SK-N-SH treated with all-trans-retinoic acid at 6 μM for 48 hours (cell line): ENCODE data around the gene MROH9.

Source experiments
- ATAC-seq: fragments of 200-7000 bp; cut with Tn5 transposase; 3 replicates; pipeline ENCODE4 v1.9.1; 2020; ENCODE audit warnings: mild to moderate bottlenecking, moderate library complexity
- ARNTL ChIP-seq: fragments of 450-650 bp; formaldehyde crosslinking; IDR thresholded peaks from 2 replicates; pipeline ENCODE4 v1.5.0; 2020; ENCODE audit warnings: low read depth, mild to moderate bottlenecking, moderate library complexity, borderline replicate concordance
- BACH2 ChIP-seq: fragments of 250-450 bp; sonication (Bioruptor Pico); IDR thresholded peaks from 2 replicates; pipeline ENCODE4 v1.9.0; 2021; ENCODE audit warnings: mild to moderate bottlenecking, borderline replicate concordance
- CREB5 ChIP-seq: fragments of 250-450 bp; sonication (Bioruptor Pico); IDR thresholded peaks from 2 replicates; pipeline ENCODE4 v1.5.1; 2020; ENCODE audit warnings: low read depth, mild to moderate bottlenecking, moderate library complexity
- CSDC2 ChIP-seq: fragments of 250-450 bp; sonication (Bioruptor Pico); IDR thresholded peaks from 2 replicates; pipeline ENCODE4 v1.5.0; 2020; ENCODE audit warnings: mild to moderate bottlenecking, moderate library complexity
- CSRNP3 ChIP-seq: fragments of 250-450 bp; sonication (Bioruptor Pico); IDR thresholded peaks from 2 replicates; pipeline ENCODE4 v1.5.1; 2021; ENCODE audit warnings: mild to moderate bottlenecking, moderate library complexity
- ESRRG ChIP-seq: fragments of 250-450 bp; sonication (Bioruptor Pico); IDR thresholded peaks from 2 replicates; pipeline ENCODE4 v1.6.1; 2021; ENCODE audit warnings: mild to moderate bottlenecking
- OSR1 ChIP-seq: fragments of 250-450 bp; sonication (Bioruptor Pico); IDR thresholded peaks from 2 replicates; pipeline ENCODE4 v1.8.0; 2022; ENCODE audit warnings: moderate library complexity, mild to moderate bottlenecking, inconsistent platforms
- PATZ1 ChIP-seq: fragments of 250-450 bp; sonication (Bioruptor Pico); IDR thresholded peaks from 2 replicates; pipeline ENCODE4 v1.8.0; 2020; ENCODE audit warnings: mild to moderate bottlenecking, moderate library complexity, borderline replicate concordance
- POU6F1 ChIP-seq: fragments of 250-450 bp; sonication (Bioruptor Pico); IDR thresholded peaks from 2 replicates; pipeline ENCODE4 v1.8.0; 2021; ENCODE audit warnings: low read depth, mild to moderate bottlenecking, moderate library complexity, borderline replicate concordance
- PPARA ChIP-seq: fragments of 250-450 bp; sonication (Bioruptor Pico); IDR thresholded peaks from 2 replicates; pipeline ENCODE4 v1.5.0; 2020; ENCODE audit warnings: mild to moderate bottlenecking, borderline replicate concordance
- RARB ChIP-seq: fragments of 250-450 bp; sonication (Bioruptor Pico); IDR thresholded peaks from 2 replicates; pipeline ENCODE4 v1.8.0; 2021; ENCODE audit warnings: mild to moderate bottlenecking, moderate library complexity
- SNAI2 ChIP-seq: fragments of 250-450 bp; sonication (Bioruptor Pico); IDR thresholded peaks from 2 replicates; pipeline ENCODE4 v1.5.0; 2020; ENCODE audit warnings: mild to moderate bottlenecking, moderate library complexity
- TCF4 ChIP-seq: fragments of 250-450 bp; sonication (Bioruptor Pico); IDR thresholded peaks from 2 replicates; pipeline ENCODE4 v1.8.0; 2021; ENCODE audit warnings: mild to moderate bottlenecking, moderate library complexity, borderline replicate concordance
- TOX ChIP-seq: fragments of 250-450 bp; sonication (Bioruptor Pico); IDR thresholded peaks from 2 replicates; pipeline ENCODE4 v1.8.0; 2021; ENCODE audit warnings: mild to moderate bottlenecking, moderate library complexity, borderline replicate concordance
- TSHZ2 ChIP-seq: fragments of 250-450 bp; sonication (Bioruptor Pico); IDR thresholded peaks from 2 replicates; pipeline ENCODE4 v1.5.0; 2020; ENCODE audit warnings: mild to moderate bottlenecking, moderate library complexity
- ZC3H10 ChIP-seq: fragments of 250-450 bp; sonication (Bioruptor Pico); IDR thresholded peaks from 2 replicates; pipeline ENCODE4 v1.5.1; 2021; ENCODE audit warnings: mild to moderate bottlenecking, moderate library complexity
- ZFP3 ChIP-seq: fragments of 250-450 bp; sonication (Bioruptor Pico); IDR thresholded peaks from 2 replicates; pipeline ENCODE4 v1.5.0; 2020; ENCODE audit warnings: mild to moderate bottlenecking, moderate library complexity
- ZFP30 ChIP-seq: fragments of 450-650 bp; formaldehyde crosslinking; IDR thresholded peaks from 2 replicates; pipeline ENCODE4 v1.5.0; 2022; ENCODE audit warnings: mild to moderate bottlenecking, moderate library complexity
- ZNF565 ChIP-seq: fragments of 450-650 bp; formaldehyde crosslinking; conservative IDR thresholded peaks from 2 replicates; pipeline ENCODE4 v1.5.0; 2020; ENCODE audit warnings: low read depth, mild to moderate bottlenecking, moderate library complexity
- ZNF70 ChIP-seq: fragments of 450-650 bp; formaldehyde crosslinking; IDR thresholded peaks from 2 replicates; pipeline ENCODE4 v1.5.0; 2020; ENCODE audit warnings: mild to moderate bottlenecking, moderate library complexity
- ZNF8 ChIP-seq: fragments of 450-650 bp; formaldehyde crosslinking; IDR thresholded peaks from 2 replicates; pipeline ENCODE4 v1.5.0; 2020; ENCODE audit warnings: mild to moderate bottlenecking, moderate library complexity

MROH9 gene

GRCh38 chr1:171052977-171053376 is 117.6 kb downstream of the MROH9 start:
- ATAC-seq = no peak
- TF ChIP-seq ZNF565 (CRISPR knock-in tag) = no peak
- no peak for TF ChIP-seq BACH2
- no peak for TF ChIP-seq ESRRG
- no peak for TF ChIP-seq RARB (CRISPR knock-in tag)
- no peak for TF ChIP-seq ZC3H10 (CRISPR knock-in tag)
- TF ChIP-seq ZFP3 (CRISPR knock-in tag) = no peak
- TF ChIP-seq SNAI2 (CRISPR knock-in tag) = no peak
- no peak for TF ChIP-seq TOX (CRISPR knock-in tag)

GRCh38 chr1:171055966-171056643 is 120.8 kb downstream of the MROH9 start:
- TF ChIP-seq CSRNP3 = no peak
- TF ChIP-seq POU6F1 = no peak
- TF ChIP-seq RARB (CRISPR knock-in tag) = no peak
- no peak for TF ChIP-seq TCF4
- TF ChIP-seq PPARA (CRISPR knock-in tag) = no peak
- TF ChIP-seq PATZ1 (CRISPR knock-in tag) = no peak
- TF ChIP-seq ARNTL (CRISPR knock-in tag) = no peak
- no peak for TF ChIP-seq SNAI2 (CRISPR knock-in tag)
- TF ChIP-seq CSDC2 = no peak
- no peak for TF ChIP-seq CREB5 (CRISPR knock-in tag)
- TF ChIP-seq ZNF565 (CRISPR knock-in tag) = no peak
- TF ChIP-seq TOX (CRISPR knock-in tag) = no peak
- no peak for TF ChIP-seq ZNF70 (CRISPR knock-in tag)
- TF ChIP-seq ESRRG = no peak
- TF ChIP-seq ZNF8 (CRISPR knock-in tag) = no peak
- no peak for TF ChIP-seq OSR1 (CRISPR knock-in tag)
- TF ChIP-seq TSHZ2 (CRISPR knock-in tag) = no peak
- TF ChIP-seq ZFP30 (CRISPR knock-in tag) = no peak
- no peak for ATAC-seq

- no peak for TF ChIP-seq ZNF565 (CRISPR knock-in tag)
- no peak for TF ChIP-seq ARNTL (CRISPR knock-in tag)
- no peak for TF ChIP-seq PATZ1 (CRISPR knock-in tag)
- TF ChIP-seq TOX (CRISPR knock-in tag) = no peak
- no peak for TF ChIP-seq ZFP30 (CRISPR knock-in tag)
- no peak for TF ChIP-seq CSDC2
- no peak for TF ChIP-seq BACH2
- TF ChIP-seq OSR1 (CRISPR knock-in tag) = no peak
- no peak for ATAC-seq
Observed at GRCh38 chr1:171061425-171062143, 126.2 kb downstream of the MROH9 start.
